Keratinocyte (primary cell): Measurements from ENCODE around the gene FOXO1.

Source experiments
- EZH2 ChIP-seq: IDR thresholded peaks from one replicate; pipeline ENCODE4 v1.6.1; 2012; ENCODE audit warnings: inconsistent platforms, mild to moderate bottlenecking, low read length, moderate library complexity
- TF ChIP-seq, protein P1 (sequence below), 3 experiments: IDR thresholded peaks in 1 of 3; conservative IDR thresholded peaks in 1 of 3; optimal IDR thresholded peaks in 1 of 3; 2 replicates in 2 of 3; 3 replicates in 1 of 3; pipeline versions ENCODE3 to v1.5.1; 2011; ENCODE audit warnings: low read length in 3 of 3, mild to moderate bottlenecking in 3 of 3, moderate library complexity in 2 of 3, control low read depth in 1 of 3, inconsistent platforms in 1 of 3; ENCODE audit not compliant: insufficient read depth in 2 of 3; ENCODE audit errors: extremely low read depth in 1 of 3

DNA sequence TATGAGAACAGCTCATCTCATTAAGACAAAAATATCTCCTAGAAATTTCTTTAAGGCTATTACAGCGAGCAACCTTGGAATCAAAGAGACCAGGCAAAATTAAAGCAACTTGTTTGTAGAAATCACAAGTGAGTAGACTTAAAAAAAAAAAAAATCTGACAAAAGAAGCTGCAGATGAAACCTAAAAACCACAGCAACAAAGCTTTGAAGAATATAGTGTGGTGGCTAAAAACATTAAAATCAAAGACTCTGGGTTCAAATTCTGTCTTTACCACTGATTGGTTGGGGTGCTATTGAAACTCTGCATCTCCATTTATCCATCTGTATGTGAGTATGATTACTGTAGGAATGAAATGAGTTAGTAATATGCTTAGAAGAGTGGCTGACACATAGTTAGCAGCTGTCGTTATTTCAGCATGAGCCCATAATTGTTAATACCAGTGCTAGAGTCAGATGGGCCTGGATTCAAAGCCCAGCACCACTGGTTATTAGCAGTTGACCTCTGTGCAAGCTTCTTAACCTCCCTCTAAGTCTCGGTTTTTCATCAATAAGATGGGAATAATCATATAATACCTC lies 157.6 kb downstream of the FOXO1 start:
- TF ChIP-seq, protein P1, sequence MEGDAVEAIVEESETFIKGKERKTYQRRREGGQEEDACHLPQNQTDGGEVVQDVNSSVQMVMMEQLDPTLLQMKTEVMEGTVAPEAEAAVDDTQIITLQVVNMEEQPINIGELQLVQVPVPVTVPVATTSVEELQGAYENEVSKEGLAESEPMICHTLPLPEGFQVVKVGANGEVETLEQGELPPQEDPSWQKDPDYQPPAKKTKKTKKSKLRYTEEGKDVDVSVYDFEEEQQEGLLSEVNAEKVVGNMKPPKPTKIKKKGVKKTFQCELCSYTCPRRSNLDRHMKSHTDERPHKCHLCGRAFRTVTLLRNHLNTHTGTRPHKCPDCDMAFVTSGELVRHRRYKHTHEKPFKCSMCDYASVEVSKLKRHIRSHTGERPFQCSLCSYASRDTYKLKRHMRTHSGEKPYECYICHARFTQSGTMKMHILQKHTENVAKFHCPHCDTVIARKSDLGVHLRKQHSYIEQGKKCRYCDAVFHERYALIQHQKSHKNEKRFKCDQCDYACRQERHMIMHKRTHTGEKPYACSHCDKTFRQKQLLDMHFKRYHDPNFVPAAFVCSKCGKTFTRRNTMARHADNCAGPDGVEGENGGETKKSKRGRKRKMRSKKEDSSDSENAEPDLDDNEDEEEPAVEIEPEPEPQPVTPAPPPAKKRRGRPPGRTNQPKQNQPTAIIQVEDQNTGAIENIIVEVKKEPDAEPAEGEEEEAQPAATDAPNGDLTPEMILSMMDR (optimal IDR thresholded peaks at IDR 0.05 in 1 of 3, IDR thresholded peaks at IDR 0.05 in 1 of 3, conservative IDR thresholded peaks at IDR 0.05 in 1 of 3; ENCODE audit: extremely low read depth in 1 of 3, insufficient read depth in 2 of 3, low read length in 3 of 3): no peak
- TF ChIP-seq EZH2: no peak
